HG02840 (cell line): ENCODE results near the gene XPR1.
"Not testable (repeated sequence)": the region's sequence is repeated elsewhere in the genome, so short reads cannot be mapped to it uniquely, and the experiment has no call there.

Experiments used
- ATAC-seq: cut with Tn5 transposase; IDR thresholded peaks from one replicate; pipeline ENCODE4 v1.9.1; 2021; ENCODE audit warnings: mild to moderate bottlenecking, moderate library complexity, moderate number of reproducible peaks; ENCODE audit not compliant: unreplicated experiment, low FRiP score

Gene XPR1

DNA sequence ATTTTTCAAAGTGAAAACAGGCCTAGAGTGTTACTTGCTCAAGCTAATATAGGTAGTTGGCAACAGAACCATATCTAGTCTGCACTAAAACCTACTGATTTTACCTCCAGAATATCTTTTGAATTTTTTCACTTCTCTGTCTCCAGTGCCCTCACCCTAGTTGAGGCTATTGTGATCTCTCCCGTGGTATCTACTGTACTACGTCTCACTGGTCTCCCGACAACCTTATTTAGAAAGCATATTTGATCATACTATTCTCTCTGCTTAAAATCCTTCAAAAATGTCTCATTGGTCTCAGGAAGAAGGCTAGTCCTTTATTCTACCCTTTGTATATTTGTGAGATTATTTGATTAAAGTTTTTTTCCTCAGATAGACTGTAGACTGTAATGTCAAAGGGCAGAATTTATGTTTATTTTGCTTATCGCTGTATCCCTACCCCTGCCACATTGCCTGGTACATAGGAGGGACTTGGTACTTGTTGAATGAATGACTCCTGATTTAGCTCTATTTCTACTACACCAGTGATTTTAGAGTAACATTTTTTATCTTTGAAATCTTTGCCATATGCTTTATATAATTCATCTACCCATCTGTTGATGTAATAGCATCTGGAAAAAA lies 145.4 kb downstream of the XPR1 start:
- ATAC-seq, result no peak

GRCh38 chr1:180778782-180779398 lies 147.1 kb downstream of the XPR1 start:
- no peak for ATAC-seq

DNA sequence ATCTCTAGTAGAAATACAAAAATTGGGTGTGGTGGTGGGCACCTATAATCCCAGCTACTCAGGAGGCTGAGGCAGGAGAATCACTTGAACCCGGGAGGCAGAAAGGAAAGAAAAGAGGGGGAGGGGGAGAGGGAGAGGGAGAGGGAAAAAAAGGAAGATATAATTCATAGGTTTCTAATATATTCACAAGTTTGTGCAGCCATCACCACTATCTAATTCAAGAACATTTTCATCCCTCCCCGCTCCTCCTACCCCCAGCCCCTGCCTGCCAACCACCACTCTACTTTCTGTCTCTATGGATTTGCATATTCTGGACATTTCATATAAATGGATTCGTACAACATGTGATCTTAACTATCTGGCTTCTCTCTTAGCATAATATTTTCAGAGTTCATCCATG lies 147.8 kb downstream of the XPR1 start:
- no peak for ATAC-seq

GRCh38 chr1:180781718-180782117 lies 149.9 kb downstream of the XPR1 start:
- no peak for ATAC-seq

- no peak for ATAC-seq
These were observed 153.5 kb downstream of the XPR1 start for GRCh38 chr1:180785291-180785690.

GRCh38 chr1:180785887-180786286 lies 154.1 kb downstream of the XPR1 start:
- ATAC-seq, result no peak

- no peak for ATAC-seq
These were observed 154.8 kb downstream of the XPR1 start for GRCh38 chr1:180786624-180787023.

- no peak for ATAC-seq
These were observed 155.9 kb downstream of the XPR1 start for GRCh38 chr1:180787628-180788307.

GRCh38 chr1:180789460-180789859 lies 157.6 kb downstream of the XPR1 start:
- ATAC-seq, result no peak

GRCh38 chr1:180791152-180791551 lies 159.3 kb downstream of the XPR1 start:
- ATAC-seq, result not testable (repeated sequence)

- ATAC-seq, result no peak
These were observed 160.0 kb downstream of the XPR1 start for GRCh38 chr1:180791806-180792205.

DNA sequence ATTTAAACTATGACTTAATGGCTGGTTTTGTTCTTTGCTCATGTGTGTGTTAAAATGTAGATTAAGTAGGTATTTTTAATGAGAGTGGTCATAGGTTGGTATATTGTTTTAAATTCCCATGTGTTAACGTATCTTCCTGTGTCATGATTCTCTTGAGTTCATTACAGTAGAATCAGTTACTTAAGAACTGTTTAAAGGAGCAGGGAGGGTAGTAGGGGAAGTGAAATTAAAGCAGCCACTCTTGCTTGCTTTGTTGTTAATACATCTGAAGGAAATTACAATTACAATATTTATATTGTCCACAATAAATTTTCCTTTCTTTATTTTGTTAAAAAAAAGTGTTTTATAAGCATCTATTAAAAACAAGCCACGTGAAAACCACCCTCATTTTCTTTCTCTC lies 161.6 kb downstream of the XPR1 start:
- no peak for ATAC-seq

DNA sequence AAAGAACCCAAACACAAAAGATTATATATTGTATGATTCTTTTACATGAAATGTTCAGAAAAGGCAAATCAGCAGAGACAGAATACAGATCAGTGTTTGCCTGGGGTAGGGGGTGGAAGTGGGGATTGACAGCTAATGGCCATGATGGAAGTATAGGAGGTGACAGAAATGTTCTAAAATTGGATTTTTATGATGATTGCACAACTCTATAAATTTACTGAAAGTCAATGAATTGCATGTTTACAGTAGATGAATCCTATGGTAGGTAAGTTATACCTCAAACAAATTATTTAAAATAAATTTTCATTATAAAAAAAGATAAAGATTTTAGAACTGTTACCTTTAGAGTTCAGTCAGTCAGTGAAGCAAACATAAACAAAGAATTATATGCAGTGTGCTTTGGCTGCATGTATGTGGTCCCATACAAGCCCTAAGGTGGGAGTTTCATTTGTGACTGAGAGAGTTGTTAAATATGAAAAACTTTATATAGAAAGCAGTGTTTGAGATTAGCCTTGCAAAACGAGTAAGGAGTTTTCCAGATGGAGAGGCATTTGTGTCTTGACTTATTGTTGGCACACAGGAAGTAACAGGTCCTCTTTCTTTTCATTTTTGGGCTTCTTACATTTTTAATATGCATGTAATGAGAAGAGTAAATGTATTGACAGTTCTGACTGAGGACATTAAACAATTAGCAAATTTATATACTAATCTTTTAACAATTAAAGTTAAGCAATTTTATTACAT lies 165.2 kb downstream of the XPR1 start:
- ATAC-seq, result no peak

- no peak for ATAC-seq
These were observed 169.1 kb downstream of the XPR1 start for GRCh38 chr1:180800945-180801344.

DNA sequence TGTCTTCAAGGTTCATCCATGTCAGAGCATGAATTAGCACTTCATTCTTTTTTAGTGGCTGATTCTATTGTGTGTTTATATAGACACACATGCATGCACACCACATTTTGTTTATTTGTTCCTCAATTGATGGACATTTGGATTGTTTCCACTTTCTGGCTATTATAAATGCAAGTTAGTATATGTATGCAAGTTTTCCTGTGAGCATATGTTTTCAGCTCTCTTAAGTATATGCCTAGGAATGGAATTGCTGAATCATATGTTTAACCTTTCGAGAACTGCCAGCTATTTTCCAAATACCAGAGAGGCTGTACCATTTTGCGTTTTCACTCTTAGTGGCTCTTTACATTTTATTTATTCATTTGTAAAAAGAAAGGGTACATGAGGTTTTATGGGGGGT lies 171.0 kb downstream of the XPR1 start:
- no peak for ATAC-seq

- ATAC-seq, result no peak
These were observed 173.5 kb downstream of the XPR1 start for GRCh38 chr1:180805316-180805715.

GRCh38 chr1:180811298-180811697 lies 179.5 kb downstream of the XPR1 start:
- ATAC-seq, result no peak

DNA sequence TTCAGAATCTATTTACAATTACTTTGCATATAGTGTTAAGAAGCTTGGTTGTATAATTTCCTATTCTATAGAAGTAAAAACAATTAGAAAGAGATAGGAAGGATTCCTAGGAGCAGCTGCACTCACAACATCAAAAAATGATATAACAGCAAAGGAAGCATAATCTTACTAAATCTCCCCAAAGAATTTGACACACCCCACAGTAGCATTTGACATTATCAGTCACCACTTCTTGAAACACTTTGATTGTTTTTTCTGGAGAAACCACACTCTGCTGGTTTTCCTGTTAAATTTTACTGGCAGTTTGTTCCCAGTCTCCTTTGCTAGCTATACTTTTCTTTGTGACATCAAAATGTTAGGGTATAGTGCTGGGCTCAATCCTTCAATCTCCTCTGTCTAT lies 180.1 kb downstream of the XPR1 start:
- no peak for ATAC-seq

- no peak for ATAC-seq
These were observed 182.4 kb downstream of the XPR1 start for GRCh38 chr1:180814258-180814657.

- ATAC-seq, result no peak
These were observed 183.4 kb downstream of the XPR1 start for GRCh38 chr1:180815188-180815587.

DNA sequence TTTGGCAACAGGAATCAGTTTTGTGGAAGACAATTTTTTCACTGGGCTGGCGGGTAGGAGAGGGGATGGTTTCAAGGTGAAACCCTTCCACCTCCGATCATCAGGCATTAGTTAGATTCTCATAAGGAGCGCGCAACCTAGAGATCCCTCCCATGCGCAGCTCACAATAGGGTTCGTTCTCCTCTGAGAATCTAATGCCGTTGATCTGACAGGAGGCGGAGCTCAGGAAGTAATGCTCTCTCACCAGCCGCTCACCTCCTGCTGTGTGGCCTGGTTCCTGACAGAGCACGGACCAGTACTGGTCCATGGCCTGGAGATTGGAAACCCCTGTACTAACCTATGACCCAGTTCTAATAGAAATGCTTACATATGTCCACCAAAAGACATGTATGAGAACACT lies 184.3 kb downstream of the XPR1 start:
- ATAC-seq, result no peak
